ENCODE data around the gene DNMT1. TPM values are rescaled to one million over a fixed set of nuclear protein-coding genes. Genes with fewer than 3 reads are reported as not detected.

The DNMT1 gene
- total RNA-seq, 1 experiment from 2014 or later, result 227 TPM

GRCh38 chr19:10173527-10173926, 21.2 kb downstream of the DNMT1 start:
- no peak overlapping the region for H3K9ac ChIP-seq (ENCODE audit: extremely low read depth, insufficient read length, low read length)
- H3T11ph ChIP-seq (ENCODE audit: low read length), result no peak overlapping the region
- no CpG with 5 or more reads among the region's 9 CpGs for WGBS (ENCODE audit: extremely low coverage, insufficient read length, low lambda C conversion rate)
- no peak for TF ChIP-seq CTCF (conservative IDR thresholded peaks at IDR 0.05)
- H3K9me3 ChIP-seq (ENCODE audit: control insufficient read depth, low read depth, low read length), result no peaks in the 10 kb centered on the region
- no peak overlapping the region for H3K23ac ChIP-seq (ENCODE audit: insufficient read length, low read depth, low read length)
- Mint-ChIP-seq H3K27ac (0 out of 7 replicates have a peak overlapping the region, but pooled peaks of 1 of the 3 experiments have one; percentile 29), H3K27me3 (ENCODE audit: low read depth) (no peaks in the 10 kb centered on the region), H3K4me1 (no peaks in the 10 kb centered on the region), H3K36me3 (ENCODE audit: insufficient read depth in 1 of 3, low read depth in 3 of 3) (peaks cover 48 to 83% (median 80%) of the 10 kb centered on the region in 3 experiments; a peak in 6 of 7 replicates), H3K9me3 (no peaks in the 10 kb centered on the region), H3K4me3 (no peak overlapping the region)
- no peak overlapping the region for H3K18ac ChIP-seq (ENCODE audit: insufficient read length, low read depth, low read length)
- H4K91ac ChIP-seq (ENCODE audit: insufficient read length, low read depth, low read length), result no peak overlapping the region
- no peaks in the 10 kb centered on the region for H3K4me1 ChIP-seq (ENCODE audit: insufficient read depth, low read length)
- H3K79me2 ChIP-seq (ENCODE audit: insufficient read depth, low read length), result no peaks in the 10 kb centered on the region
- no peak overlapping the region for H3K4ac ChIP-seq (ENCODE audit: low read depth, low read length)
- no peak overlapping the region for H4K5ac ChIP-seq (ENCODE audit: insufficient read length, low read depth, low read length)
- no peaks in the 10 kb centered on the region for H4K20me1 ChIP-seq (ENCODE audit: control insufficient read depth, insufficient read depth, insufficient read length)
- H2BK20ac ChIP-seq (ENCODE audit: low read depth, low read length, poor library complexity, severe bottlenecking), result no peak overlapping the region
- no peak overlapping the region for H3K56ac ChIP-seq (ENCODE audit: insufficient read length, low read depth, low read length)
- no peak overlapping the region for H4K8ac ChIP-seq (replicated peaks; ENCODE audit: insufficient read length, low read depth, low read length)
- no peak overlapping the region for H3K14ac ChIP-seq (ENCODE audit: insufficient read depth, low read length)
- no peak overlapping the region for H2AFZ ChIP-seq (ENCODE audit: low read length)
- no peak overlapping the region for H3K4me2 ChIP-seq (ENCODE audit: insufficient read depth, insufficient read length, low read length)
- no peak overlapping the region for H2BK12ac ChIP-seq (ENCODE audit: insufficient read length, low read depth, low read length)
- no peaks in the 10 kb centered on the region for H3K79me1 ChIP-seq (ENCODE audit: insufficient read depth, low read depth, low read length, poor library complexity, severe bottlenecking)
- no peak overlapping the region for H2BK5ac ChIP-seq (ENCODE audit: insufficient read length, low read length)
- no peak overlapping the region for H2AK5ac ChIP-seq (ENCODE audit: insufficient read length, low read length)
- no peak overlapping the region for H2BK120ac ChIP-seq (ENCODE audit: low read depth, low read length, poor library complexity, severe bottlenecking)
- H3K23me2 ChIP-seq (ENCODE audit: insufficient read length, low read depth, low read length, poor library complexity, severe bottlenecking), result no peaks in the 10 kb centered on the region
- H3K27me3 ChIP-seq (ENCODE audit: insufficient read depth, low read length), result no peaks in the 10 kb centered on the region
- no peak overlapping the region for H2BK15ac ChIP-seq (ENCODE audit: low read depth, low read length)
- DNase-seq, result no peak
- H3K27ac ChIP-seq (ENCODE audit: insufficient read length, low read depth, low read length), result no peak overlapping the region

Data from H9 (cell line).